HUDEP-2 (cell line): ENCODE measurements around the gene IGFN1.

ENCODE experiments used
- DNase-seq, 76 experiments: peaks; one replicate each; lab custom pipeline; 2025; ENCODE audit not compliant: unreplicated experiment in 76 of 76; lab: John Stamatoyannopoulos, UW

Gene IGFN1

DNA sequence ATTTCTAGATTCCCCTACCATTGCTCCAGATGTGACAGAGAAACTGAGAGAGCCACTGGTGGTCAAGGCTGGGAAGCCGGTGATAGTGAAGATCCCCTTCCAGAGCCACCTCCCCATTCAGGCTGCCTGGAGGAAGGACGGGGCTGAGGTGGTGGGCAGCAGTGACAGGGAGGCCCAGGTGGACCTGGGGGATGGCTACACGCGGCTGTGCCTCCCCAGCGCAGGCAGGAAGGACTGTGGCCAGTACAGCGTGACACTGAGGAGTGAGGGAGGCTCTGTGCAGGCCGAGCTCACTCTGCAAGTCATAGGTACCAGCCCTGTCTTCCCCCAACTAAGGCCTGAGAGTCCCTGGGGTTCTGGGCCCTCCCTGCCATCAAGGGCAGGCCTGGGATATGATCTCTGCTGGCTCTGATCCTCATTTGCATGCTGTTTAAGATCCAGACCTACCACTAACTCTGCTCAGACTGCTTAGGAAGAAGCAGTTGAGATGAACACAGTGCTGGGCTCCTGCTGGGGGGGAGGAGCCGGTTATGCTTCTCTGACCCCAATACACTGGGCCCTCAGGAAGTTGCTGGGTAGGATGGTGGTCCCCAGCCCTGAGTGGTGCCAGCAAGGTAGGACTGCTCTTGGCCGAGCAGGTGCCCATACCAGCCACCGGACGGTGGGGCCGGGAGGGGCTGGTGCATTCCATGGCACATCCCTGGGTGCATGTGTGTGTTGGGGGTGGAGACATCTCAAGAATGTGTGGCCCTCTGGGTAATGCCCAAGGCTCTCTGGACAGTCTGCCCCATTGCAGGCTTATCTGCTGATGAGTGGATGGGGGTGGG, 25.1 kb downstream of the IGFN1 start:
- no peak for DNase-seq

DNA sequence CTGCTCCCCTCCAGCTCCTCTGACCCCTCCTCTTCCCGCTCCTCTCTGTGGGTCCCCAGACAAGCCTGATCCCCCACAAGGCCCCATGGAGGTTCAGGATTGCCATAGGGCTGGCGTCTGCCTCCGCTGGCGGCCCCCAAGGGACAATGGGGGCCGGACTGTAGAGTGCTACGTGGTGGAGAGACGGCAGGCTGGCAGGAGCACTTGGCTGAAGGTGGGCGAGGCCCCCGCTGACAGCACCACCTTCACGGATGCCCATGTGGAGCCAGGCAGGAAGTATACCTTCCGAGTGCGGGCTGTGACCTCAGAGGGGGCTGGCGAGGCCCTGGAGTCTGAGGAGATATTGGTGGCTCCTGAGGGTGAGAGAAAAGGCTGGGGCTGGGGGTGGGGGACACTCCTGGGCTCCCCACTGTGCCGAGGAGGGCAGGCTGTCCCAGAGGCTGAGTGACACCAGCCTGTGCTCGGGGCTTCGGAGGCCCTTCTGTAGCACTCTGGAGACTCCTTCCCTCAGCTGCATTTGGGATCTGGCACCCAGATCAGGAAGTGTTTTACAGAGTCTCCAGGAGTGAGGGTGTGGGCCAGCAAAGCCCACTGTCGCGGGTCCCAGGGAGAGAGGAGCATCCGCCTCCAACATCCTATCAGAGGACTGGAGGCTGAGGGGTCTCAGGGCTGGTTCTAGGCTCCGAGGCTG, 25.9 kb downstream of the IGFN1 start:
- DNase-seq = no peak

DNA sequence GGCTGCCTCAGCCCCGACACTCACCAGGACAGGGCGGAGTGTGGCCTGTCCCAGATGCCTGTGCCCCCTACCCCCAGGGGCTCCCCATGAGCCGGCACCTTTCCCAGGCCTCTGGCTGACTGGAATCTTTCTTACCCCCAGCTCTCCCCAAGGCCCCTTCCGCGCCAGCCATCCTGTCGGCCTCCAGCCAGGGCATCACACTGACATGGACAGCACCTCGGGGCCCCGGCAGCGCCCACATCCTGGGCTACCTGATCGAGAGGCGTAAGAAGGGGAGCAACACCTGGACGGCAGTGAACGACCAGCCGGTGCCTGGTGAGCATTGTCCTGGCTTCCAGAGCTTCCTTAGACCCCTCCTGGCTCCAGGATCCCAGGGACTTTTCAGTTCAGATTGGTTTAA, 26.5 kb downstream of the IGFN1 start:
- no peak for DNase-seq

DNA sequence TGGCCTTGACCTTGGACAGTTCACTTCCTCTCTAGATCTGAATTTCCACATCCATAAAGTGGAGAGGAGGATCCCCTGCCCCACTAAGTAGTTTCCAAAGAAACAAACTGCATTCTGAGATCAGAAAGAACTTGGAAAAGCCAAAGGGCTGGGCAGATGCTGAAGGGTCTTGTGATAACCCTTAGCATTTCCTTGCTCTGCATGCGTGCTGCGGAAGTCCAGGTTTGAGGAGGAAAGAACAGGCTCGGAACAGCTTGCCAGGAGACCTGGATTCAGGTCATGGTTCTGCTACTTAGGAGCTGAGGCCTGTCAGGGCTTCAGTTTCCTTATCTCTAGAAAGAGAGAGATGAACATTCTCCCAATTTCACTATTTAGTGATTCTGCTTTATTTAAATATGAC, 27.2 kb downstream of the IGFN1 start:
- DNase-seq = no peak

DNA sequence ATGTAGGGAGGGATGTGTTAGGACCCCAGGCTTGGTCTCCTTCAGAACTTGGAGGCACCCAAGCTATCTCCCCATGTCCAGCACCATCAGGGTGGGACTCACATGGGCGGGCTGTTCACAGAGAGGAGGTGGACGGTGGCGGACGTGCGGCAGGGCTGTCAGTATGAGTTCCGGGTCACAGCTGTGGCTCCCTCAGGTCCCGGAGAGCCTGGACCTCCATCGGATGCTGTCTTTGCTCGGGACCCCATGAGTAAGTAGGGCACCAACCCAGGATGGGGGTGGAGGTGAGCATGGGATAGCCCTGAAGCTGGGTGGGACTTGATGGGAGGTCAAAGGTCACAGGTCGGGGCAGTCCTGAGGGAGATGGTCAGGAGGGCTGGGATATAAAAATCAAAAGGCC, 27.8 kb downstream of the IGFN1 start:
- no peak for DNase-seq

DNA sequence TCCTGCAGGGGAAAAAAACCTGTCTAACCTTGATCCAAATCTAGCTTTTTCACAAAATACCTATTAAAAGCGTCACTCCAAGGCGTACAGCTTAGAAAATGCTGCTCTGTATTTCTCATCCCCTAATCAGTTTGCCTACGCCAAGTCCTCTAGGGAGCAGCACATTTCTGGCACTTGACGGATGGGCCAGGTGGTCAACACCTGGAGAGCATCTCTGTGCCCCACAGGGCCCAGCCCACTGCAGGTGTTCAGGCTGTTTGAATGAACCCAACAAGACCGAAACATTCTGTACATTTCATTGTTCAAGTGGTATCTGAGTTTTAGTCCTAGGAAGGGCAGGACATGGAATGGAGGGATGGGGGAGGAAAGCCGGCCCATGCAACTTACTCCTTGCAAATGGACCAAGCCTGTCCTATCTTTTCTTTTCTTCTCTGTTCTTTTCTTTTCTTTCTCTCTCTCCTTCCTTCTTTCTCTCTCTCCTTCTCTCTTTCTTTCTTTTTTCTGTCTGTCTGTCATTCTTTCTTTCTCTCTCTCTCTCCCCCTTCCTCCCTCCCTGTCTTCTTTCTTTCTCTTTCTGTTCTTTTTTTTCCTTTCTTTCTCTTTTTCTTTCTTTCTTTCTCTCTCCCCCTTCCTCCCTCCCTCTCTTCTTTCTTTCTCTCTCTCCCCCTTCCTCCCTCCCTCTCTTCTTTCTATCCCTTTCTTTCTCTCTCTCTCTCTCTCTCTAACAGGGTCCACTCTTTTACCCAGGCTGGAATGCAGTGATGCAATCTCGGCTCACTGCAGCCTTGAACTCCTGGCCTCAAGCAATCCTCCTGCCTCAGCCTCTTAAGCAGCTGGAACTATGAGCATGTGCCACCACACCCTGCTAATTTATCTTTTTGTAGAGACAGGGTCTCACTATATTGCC, 29.1 kb downstream of the IGFN1 start:
- no peak for DNase-seq

DNA sequence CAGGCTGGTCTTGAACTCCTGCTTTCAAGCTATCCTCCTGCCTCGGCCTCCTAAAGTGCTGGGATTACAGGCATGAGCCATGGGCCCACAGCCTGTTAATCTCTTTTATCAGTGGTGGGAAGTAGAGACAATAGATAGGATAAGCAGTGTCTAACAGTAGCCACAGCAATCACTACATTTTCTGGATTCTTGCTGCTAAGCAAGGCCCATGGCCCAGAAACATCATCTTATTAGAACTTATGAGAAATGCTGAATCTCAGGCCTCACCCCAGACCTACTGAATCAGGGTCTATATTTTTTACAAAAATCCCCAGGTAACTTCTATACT, 29.7 kb downstream of the IGFN1 start:
- DNase-seq = no peak

DNA sequence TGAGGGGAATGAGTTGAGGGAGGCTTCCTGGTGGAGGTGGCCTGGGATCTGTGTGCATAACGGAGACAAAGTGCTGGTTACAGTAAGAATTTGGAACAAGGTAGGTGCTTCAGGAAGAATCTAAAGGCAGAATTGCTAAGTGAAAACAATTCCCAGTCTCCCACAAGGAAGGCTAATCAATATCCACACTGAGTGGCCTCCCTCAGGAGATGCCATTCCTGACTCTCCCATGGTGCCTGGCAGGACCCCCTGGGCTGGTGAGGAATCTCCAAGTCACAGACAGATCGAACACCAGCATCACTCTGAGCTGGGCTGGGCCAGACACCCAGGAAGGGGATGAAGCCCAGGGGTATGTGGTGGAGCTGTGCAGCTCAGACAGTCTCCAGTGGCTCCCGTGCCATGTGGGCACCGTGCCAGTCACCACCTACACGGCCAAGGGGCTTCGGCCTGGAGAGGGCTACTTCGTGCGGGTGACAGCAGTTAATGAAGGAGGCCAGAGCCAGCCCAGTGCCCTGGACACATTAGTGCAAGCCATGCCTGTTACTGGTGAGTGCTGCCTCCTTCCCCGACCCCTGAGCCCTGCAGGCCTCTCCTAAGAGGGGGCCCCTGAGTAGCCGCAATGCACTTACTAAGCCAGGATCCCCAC, 30.7 kb downstream of the IGFN1 start:
- no peak for DNase-seq

DNA sequence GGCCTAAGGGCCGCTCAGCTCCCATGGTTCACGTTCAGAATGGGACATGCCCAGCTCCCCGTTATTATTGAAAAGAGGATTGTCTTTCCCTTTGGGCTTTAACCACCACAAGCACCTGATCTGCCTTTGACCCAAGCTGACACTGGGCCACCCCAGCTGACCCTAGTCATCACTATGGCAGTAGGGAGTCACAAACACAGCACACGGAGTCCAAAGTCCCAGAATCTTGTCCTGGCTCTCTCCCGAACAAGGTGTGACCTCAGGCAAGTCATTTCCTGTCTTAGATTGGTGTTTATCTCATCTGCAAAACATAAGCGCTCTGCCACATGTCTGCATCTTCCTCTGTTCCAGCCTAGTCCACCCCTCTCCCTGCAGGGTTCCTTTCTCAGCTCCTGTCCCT, 31.5 kb downstream of the IGFN1 start:
- DNase-seq = no peak

DNA sequence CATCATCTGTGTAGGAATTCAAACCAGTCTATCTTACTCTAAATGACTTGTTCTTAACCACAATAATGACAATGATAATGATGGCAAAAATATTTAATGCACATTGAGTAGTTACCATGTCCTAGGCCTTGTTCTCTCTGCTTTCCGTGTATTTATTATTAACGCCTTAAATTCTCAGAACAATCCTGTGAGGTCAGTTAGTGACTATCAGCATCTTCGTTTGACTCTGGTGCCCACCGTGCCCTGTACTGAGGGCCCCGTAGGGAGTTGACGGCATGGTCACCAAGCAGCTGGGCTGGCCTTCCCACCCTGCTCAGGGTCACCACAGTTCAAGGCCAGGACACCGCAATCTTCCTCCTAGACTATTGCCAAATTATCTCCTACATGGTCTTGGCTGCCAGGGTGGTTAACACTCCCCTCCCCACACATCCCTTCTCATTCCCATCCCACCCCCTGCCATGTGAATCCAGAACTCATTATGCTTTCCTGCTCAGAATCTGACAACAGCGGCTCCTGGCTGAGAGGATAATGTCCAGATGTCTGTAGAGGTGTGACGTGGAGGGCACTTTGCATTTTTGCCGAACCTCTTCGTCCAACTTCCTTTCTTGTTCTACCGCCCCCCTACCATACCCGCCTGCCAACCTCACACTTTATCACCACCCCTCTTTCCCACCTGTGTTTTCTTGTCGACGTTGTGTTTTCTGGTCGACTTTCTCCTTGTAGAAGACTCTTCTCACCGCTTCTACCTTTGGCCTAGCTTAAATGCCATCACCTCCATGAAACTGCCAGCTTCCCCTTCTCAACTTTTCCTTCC, 33.4 kb downstream of the IGFN1 start:
- DNase-seq = no peak

DNA sequence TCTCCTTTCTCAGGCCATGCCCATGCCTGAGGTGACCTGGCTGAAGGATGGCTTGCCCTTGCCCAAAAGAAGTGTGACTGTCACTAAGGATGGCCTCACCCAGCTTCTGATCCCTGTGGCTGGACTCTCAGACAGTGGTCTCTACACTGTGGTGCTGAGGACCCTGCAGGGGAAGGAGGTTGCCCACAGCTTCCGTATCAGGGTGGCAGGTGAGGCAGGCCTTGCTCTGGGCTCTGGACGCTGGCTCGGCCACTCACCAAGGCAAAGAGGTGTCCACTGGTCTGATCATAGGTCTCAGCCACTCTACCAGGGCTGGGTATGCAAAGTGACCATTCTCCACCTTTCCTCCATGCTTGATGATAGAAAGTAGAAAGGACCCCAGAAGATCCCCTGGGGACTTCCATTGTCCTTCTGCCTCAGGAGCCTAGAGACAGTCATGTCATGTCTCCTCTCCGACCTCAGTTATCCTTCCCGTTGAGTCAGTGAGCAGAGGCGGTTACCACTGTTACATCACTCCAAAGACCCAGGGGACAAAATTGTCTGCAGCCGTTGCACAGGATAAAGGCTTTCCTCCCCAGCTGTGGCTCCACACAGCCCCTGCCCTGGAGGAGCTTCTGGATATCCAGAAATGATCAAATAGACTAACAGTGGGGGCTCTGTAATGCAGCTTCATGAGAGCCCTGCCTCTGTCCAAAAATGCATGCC, 34.2 kb downstream of the IGFN1 start:
- no peak for DNase-seq

DNA sequence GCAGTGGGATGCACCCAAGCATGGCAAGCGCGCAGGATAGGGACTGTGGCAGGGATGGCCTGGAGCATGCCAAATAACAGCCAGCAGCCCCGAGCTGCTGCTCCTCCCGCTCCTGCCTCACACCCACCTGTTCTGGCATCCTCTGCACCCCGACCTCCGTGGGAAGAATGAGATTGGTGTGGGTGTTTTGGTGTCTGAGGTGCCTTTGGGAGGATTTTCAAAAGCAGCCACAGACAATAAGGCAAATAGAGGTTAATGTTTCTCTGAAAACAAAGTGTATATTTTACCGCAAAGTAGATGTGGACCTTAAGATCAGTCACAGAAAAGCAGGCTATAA, 35.5 kb downstream of the IGFN1 start:
- DNase-seq = no peak

DNA sequence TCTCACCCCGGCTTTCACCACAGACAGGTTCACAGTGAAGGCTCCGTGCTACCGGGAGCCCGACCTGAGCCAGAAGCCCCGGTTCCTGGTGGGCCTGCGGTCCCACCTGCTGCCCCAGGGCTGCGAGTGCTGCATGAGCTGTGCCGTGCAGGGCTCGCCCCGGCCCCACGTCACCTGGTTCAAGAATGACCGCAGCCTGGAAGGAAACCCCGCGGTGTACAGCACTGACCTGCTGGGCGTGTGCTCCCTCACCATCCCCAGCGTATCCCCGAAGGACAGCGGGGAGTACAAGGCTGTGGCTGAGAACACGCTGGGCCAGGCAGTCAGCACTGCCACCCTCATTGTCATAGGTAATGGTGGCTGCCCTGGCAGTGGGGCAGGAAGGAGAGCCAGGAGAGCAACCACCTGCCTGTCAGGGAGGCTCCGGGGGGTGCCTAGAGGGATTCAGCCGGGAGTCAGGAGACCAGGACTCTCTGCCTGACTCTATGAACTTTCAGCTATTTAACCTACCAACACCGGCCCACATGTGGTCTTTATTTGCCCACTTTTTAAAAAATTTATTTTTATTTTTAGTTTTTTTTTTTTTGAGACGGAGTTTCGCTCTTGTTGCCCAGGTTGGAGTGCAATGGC, 36.4 kb downstream of the IGFN1 start:
- DNase-seq = no peak

DNA sequence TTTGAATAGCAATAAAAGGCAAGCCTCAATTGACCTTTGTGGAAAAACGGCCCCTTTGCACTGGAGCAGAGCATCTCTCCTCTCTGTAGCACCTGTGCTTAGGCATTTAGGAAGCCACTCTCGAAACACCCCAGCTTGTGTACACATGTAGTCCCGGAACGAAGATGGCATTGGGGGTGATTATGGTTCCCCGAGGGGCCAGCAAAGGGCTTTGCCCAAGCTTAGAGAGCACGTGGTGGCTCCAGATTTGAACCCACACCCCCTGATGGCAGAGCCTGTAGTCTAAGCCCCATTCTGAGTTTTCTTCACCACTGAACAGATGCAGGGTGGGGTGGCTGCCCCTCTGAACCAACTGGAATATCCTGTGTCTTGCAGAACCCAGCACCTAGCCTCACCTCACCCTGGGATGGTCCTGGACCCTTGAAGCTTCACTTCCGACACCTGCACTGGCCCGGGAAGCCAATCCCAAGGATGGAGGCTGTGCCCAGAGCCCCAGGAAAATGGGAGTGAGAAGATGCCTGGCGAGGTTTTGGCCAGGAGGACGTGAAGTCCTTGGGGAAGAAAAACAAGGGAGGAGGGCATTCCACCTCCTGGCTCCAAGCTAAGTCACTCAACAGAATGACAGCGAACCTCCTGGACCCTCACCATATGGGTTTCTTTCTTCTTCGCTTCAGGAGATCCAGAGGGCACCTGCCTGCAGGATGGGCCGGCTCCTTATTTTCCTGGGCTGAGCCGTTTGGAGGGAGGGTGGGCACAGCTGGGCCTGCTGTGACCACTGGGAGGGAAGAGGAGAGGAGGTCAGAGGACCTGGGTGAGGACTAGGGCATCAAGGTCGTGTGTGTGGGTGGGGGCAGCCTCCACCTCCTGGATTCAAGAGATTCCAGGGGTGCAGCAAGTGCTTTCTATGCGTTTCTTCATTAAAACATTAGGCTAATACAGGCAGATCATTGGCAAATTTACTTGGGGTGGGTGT, 37.7 kb downstream of the IGFN1 start:
- no peak for DNase-seq

DNA sequence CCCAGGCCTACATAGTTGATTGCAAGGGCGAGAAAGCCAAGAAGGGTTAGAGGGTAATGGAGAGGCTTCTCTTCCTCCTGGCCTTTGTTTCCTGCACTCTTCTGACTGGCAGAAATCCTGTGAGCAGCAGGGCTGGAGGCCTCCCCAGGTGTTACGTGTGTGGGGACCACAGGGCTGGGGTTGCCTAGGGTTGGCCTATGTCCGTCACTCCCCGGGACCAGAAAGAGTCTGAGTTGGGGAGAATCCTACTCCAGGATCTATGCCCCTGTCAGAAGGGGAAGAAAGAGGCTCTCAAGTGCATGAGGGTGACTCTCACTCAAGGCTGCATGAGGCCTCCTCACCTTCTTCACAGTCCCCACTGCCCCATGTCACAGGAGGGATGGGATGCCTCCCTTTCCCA, 38.5 kb downstream of the IGFN1 start:
- no peak for DNase-seq

DNA sequence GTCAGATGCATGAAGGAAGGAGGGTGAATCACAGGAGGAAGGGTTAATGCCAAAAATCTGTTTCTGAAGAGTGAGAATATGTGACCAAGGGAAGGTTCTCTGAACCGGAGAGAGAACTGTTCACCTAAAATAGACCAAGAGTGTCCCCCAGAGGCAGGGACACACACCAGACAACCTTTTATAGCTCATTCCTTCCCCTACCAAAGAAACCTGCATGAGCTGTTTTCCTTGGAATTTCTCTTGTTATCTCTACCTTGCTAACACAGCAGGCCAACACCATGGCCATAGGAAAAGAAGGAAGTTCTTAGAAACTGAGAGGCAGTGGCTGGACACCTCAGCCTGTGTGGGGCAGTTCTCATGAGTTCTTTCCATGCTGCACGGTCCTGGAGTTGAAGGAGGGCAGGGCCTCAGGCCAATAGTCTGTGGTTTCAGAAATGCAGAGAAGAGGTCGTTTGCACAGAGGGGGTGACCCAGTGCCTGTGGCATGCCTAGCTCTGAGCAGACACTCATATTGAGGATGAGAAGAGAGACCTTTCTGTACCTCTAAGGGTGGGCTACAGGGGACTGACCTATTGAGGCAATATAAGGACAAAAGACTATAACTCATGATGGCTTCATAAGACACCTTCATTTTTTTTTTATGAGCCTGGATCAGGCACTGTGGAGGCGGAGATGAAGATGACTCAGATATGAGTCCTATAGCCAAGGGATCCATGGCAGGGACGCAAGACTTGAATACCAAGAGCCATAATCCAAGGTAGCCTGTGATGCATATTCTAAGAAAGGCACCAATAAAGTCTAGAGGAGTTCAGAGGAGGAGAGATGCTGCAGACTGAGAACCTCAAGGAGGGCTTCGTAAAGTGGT, 39.4 kb downstream of the IGFN1 start:
- no peak for DNase-seq

DNA sequence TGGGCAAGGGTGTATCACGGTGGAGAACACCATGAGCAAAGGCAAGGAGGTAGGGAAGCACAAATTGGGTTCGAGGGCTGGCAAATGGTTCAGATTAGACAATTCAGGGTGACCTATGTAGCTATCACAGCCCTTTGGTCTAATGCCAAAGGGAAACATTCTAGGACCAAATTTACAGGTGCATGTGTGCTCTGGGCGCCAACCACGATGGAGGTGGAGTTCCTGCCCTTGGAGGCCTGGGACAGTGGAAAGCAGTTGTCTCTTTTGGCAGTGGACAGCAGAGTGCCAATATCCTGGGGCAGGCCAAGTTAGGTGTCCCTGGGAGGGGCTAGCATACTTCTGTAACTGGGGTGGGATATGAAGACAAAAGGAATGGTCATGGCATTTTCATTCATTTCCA, 40.1 kb downstream of the IGFN1 start:
- DNase-seq = no peak
